ENCODE results near the gene METTL17.
"Not testable (repeated sequence)": the region's sequence is repeated elsewhere in the genome, so short reads cannot be mapped to it uniquely, and the experiment has no call there.

The METTL17 gene

DNA sequence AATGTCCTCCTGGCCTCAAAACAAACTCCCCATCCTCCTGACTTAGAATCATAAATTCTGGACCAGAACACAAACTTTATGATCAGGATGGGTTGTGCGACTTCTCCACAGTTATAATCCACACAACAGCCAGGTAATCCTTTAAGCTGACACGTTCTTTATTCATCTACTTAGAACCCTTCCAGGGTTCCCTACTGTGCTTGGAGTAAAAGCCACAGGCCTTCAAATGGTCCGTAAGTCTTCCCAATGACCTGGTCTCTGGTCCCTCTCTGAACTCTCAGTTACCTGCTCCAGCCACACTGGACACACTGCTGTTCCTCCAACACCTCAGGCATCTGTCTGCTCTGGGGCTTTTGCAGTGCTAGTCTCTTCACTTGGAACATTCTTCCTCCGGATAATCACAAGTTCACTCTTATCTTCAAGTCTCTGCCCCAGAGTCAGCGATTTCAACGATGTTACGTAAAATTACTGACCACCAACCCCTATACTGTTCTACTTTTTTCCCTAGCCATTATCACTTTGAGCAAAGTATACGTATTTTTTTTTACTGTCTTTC is 50.7 kb downstream of the METTL17 start:
- H3K9ac ChIP-seq (ENCODE audit: low read depth, low read length): no peak overlapping the region
- no peaks in the 10 kb centered on the region for H3K36me3 ChIP-seq (ENCODE audit: insufficient read depth, low read depth, low read length)
- no peaks in the 10 kb centered on the region for H3K9me3 ChIP-seq (ENCODE audit: insufficient read depth, low read depth, low read length)
- H3K27me3 ChIP-seq (ENCODE audit: insufficient read depth, low read length): no peaks in the 10 kb centered on the region
- H3K4me3 ChIP-seq (ENCODE audit: low read length): no peak overlapping the region
- H3K27ac ChIP-seq (ENCODE audit: low read length): no peak overlapping the region
- peaks cover 15% of the 10 kb centered on the region; the same call in 1 of the 2 replicates for H3K4me1 ChIP-seq (ENCODE audit: insufficient read depth, low read length)

DNA sequence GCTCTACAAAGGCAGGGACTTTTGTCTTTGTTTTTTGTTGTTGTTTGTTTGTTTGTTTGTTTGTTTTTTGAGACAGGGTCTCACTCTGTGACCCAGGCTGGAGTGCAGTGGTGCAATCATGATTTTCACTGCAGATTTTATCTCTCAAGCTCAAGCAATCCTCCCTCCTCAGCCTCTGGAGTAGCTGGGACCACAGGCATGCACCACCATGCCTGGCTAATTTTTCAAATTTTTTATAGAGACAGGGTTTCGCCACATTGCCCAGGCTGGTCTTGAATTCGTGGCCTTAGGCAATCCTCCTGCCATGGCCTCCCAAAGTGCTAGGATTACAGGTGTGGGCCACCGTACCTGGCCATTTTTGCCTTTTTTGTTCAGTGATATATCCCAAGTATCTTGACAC is 51.2 kb downstream of the METTL17 start:
- not testable (repeated sequence) for H3K27ac ChIP-seq (ENCODE audit: low read length); H3K27me3 ChIP-seq (ENCODE audit: insufficient read depth, low read length); H3K9me3 ChIP-seq (ENCODE audit: insufficient read depth, low read depth, low read length); H3K36me3 ChIP-seq (ENCODE audit: insufficient read depth, low read depth, low read length); H3K4me3 ChIP-seq (ENCODE audit: low read length); H3K9ac ChIP-seq (ENCODE audit: low read depth, low read length)
- peaks cover 15% of the 10 kb centered on the region; the same call in 1 of the 2 replicates for H3K4me1 ChIP-seq (ENCODE audit: insufficient read depth, low read length)

DNA sequence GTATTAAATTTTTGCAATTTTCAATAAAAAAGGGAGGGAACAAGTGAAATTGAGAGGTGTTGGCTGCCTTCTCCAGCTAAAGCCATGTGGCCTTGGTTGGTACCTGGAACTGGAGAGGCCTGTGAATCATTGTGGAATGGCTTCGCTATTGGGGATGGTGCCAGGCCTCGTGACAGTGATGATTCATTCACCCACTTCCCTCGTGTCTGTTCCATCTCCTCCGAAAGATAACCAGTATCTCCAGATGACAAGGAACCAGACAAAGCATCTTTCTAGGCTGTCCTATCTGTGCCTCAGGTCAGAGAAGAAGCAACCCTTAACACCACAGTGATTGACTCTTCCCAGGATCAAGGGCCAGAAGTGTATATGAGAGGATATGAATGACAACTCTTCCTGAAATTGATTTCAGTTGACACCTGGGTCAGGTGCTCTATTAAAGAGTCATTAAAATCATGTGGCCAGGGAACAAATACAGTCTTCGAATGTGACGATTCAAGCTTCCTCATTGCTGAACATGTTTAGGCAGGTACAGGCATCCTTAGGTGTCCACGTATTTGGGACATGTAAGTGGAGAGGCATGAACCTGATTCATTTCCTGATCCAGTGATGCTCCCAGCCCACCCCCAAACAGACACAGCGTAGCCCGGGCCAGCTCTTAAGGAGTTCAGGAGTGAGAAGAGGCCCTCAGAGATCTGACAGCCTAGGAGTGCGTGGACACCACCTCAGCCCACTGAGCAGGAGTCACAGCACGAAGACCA is 52.1 kb downstream of the METTL17 start, which contains the start of gene RNASE7:
Gene RNASE7, plus strand, starts transcription at position 687 of the 758 bp plus-strand sequence. CDS start 631 bp downstream, outside the sequence.
- Histone ChIP-seq H3K27ac (ENCODE audit: low read length) (no peak within 1 kb of the TSS), H3K9me3 (ENCODE audit: insufficient read depth, low read depth, low read length) (no peaks in the 10 kb centered on the region), H3K27me3 (ENCODE audit: insufficient read depth, low read length) (no peaks in the 10 kb centered on the region), H3K36me3 (ENCODE audit: insufficient read depth, low read depth, low read length) (no peaks in the 10 kb centered on the region), H3K9ac (ENCODE audit: low read depth, low read length) (no peak within 1 kb of the TSS), H3K4me1 (ENCODE audit: insufficient read depth, low read length) (peaks cover 15% of the 10 kb centered on the region; the same call in 1 of the 2 replicates), H3K4me3 (ENCODE audit: low read length) (no peak within 1 kb of the TSS)

DNA sequence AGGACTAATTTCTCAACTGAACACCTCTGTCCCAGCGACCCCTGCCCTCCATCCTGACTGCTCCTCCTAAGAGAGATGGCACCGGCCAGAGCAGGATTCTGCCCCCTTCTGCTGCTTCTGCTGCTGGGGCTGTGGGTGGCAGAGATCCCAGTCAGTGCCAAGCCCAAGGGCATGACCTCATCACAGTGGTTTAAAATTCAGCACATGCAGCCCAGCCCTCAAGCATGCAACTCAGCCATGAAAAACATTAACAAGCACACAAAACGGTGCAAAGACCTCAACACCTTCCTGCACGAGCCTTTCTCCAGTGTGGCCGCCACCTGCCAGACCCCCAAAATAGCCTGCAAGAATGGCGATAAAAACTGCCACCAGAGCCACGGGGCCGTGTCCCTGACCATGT is 53.1 kb downstream of the METTL17 start:
- Histone ChIP-seq H3K27me3 (ENCODE audit: insufficient read depth, low read length) (no peaks in the 10 kb centered on the region), H3K4me3 (ENCODE audit: low read length) (no peak overlapping the region), H3K9ac (ENCODE audit: low read depth, low read length) (no peak overlapping the region), H3K36me3 (ENCODE audit: insufficient read depth, low read depth, low read length) (no peaks in the 10 kb centered on the region), H3K27ac (ENCODE audit: low read length) (no peak overlapping the region), H3K9me3 (ENCODE audit: insufficient read depth, low read depth, low read length) (no peaks in the 10 kb centered on the region), H3K4me1 (ENCODE audit: insufficient read depth, low read length) (peaks cover 15% of the 10 kb centered on the region; the same call in 1 of the 2 replicates)

DNA sequence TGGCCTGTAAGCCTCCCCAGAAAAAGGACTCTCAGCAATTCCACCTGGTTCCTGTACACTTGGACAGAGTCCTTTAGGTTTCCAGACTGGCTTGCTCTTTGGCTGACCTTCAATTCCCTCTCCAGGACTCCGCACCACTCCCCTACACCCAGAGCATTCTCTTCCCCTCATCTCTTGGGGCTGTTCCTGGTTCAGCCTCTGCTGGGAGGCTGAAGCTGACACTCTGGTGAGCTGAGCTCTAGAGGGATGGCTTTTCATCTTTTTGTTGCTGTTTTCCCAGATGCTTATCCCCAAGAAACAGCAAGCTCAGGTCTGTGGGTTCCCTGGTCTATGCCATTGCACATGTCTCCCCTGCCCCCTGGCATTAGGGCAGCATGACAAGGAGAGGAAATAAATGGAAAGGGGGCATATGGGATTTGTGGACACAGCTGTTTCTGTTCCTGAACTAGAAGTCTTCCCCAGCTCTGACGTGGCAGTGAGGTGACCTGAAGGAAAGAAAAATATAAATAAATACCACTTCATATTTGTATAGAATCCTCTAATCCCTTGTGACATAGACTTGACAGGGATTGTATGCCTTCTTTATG is 53.7 kb downstream of the METTL17 start:
- no peaks in the 10 kb centered on the region for H3K9me3 ChIP-seq (ENCODE audit: insufficient read depth, low read depth, low read length)
- peaks cover 15% of the 10 kb centered on the region; the same call in 1 of the 2 replicates for H3K4me1 ChIP-seq (ENCODE audit: insufficient read depth, low read length)
- no peak overlapping the region for H3K27ac ChIP-seq (ENCODE audit: low read length)
- H3K36me3 ChIP-seq (ENCODE audit: insufficient read depth, low read depth, low read length): no peaks in the 10 kb centered on the region
- no peaks in the 10 kb centered on the region for H3K27me3 ChIP-seq (ENCODE audit: insufficient read depth, low read length)
- H3K4me3 ChIP-seq (ENCODE audit: low read length): no peak overlapping the region
- H3K9ac ChIP-seq (ENCODE audit: low read depth, low read length): no peak overlapping the region

DNA sequence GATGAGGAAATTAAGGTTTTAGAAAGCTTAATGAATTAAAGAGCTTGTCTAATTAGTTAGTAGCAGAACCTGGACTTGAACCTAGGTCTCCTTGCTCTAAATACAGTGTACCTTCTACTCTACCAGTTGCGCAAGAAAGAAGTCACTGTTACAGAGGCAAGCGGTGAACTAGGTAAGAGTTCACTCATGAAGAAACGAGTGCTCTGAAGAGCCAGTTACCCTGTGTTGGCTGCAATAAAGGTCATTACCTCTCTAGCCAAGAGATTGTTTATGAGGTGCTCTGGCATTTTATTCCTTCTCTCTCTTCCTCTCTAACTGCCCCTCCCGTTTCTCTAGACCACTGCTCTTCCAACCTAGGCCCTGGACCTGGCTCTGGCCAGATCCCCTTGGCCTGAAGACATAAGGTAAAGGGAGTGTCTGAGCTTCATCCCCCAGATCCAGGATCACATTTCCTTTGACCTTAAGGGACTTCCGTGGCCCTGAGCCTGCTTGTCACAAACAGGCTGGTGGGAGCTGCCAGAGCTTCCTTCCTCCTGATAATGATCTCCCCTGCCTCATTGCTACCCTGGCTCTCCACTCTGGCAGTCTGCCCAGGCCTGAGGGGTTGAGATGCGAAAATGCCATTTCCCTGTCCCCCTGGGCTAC is 54.3 kb downstream of the METTL17 start:
- peaks cover 9% of the 10 kb centered on the region; the same call in 1 of the 2 replicates for H3K4me1 ChIP-seq (ENCODE audit: insufficient read depth, low read length)
- H3K9me3 ChIP-seq (ENCODE audit: insufficient read depth, low read depth, low read length): no peaks in the 10 kb centered on the region
- no peak overlapping the region for H3K9ac ChIP-seq (ENCODE audit: low read depth, low read length)
- no peak overlapping the region for H3K27ac ChIP-seq (ENCODE audit: low read length)
- no peak overlapping the region for H3K4me3 ChIP-seq (ENCODE audit: low read length)
- no peaks in the 10 kb centered on the region for H3K36me3 ChIP-seq (ENCODE audit: insufficient read depth, low read depth, low read length)
- H3K27me3 ChIP-seq (ENCODE audit: insufficient read depth, low read length): no peaks in the 10 kb centered on the region
